ENCODE data around the gene BDH2. TPM values are rescaled to one million over a fixed set of nuclear protein-coding genes. Genes with fewer than 3 reads are reported as not detected.

Gene BDH2
- total RNA-seq, 1 experiment from 2014 or later, result 4.6 TPM

Other genes starting within 250 kb of the BDH2 start
- 28.8 and 69.4 TPM in 2 replicates for gene CISD2, start 230.8 kb downstream of the BDH2 start, total RNA-seq (2014; rRNA removed; shearing (Covaris generic))
- not detected in 2 replicates for gene SLC9B1, start 80.1 kb downstream of the BDH2 start, total RNA-seq (2014; rRNA removed; shearing (Covaris generic))
- 5.0 and 11.1 TPM in 2 replicates for gene SLC9B2, start 23.1 kb downstream of the BDH2 start, total RNA-seq (2014; rRNA removed; shearing (Covaris generic))
- 22.8 and 38.3 TPM in 2 replicates for gene CENPE, start 98.5 kb upstream of the BDH2 start, total RNA-seq (2014; rRNA removed; shearing (Covaris generic))

Measured in Daoy (cell line).